ENCODE results near the gene AJUBA. TPM values are rescaled to one million over a fixed set of nuclear protein-coding genes. Genes with fewer than 3 reads are reported as not detected.

AJUBA gene
- total RNA-seq, 1 donor from 2014 or later, result 87.2 TPM

DNA sequence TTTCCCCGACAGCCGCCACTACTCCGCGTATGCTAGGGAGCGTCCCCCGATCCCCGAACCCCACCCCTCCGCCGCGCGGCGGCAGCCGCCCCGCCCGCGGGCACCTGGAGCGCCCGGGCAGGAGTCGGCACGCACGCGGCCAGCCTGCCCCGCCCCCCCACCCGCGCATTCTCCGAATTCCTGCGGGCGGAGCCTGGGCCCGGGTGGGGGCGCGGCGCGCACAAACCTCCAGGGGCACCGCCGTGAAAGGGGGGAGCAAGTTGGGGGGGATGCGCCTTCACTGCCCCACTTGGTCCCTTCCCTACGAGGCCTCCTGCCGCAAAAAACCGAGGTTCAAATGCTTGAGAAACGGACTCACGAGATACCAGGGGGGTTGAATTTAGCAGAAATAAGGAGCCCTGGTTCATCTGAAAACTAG is 1.7 kb downstream of the AJUBA start:
- TF ChIP-seq, protein P1, sequence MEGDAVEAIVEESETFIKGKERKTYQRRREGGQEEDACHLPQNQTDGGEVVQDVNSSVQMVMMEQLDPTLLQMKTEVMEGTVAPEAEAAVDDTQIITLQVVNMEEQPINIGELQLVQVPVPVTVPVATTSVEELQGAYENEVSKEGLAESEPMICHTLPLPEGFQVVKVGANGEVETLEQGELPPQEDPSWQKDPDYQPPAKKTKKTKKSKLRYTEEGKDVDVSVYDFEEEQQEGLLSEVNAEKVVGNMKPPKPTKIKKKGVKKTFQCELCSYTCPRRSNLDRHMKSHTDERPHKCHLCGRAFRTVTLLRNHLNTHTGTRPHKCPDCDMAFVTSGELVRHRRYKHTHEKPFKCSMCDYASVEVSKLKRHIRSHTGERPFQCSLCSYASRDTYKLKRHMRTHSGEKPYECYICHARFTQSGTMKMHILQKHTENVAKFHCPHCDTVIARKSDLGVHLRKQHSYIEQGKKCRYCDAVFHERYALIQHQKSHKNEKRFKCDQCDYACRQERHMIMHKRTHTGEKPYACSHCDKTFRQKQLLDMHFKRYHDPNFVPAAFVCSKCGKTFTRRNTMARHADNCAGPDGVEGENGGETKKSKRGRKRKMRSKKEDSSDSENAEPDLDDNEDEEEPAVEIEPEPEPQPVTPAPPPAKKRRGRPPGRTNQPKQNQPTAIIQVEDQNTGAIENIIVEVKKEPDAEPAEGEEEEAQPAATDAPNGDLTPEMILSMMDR (IDR thresholded peaks at IDR 0.05; ENCODE audit: insufficient read depth, low read length, poor library complexity, severe bottlenecking), result no peak
- Histone ChIP-seq H3K36me3 (ENCODE audit: control insufficient read depth, insufficient read depth, low read length) (no peaks in the 10 kb centered on the region), H3K4me3 (ENCODE audit: low read depth, low read length) (peak overlapping the region; percentile 89), H3K27me3 (ENCODE audit: control insufficient read depth, insufficient read depth, low read length) (no peaks in the 10 kb centered on the region)
- DNase-seq (ENCODE audit: low read depth), result no peak

DNA sequence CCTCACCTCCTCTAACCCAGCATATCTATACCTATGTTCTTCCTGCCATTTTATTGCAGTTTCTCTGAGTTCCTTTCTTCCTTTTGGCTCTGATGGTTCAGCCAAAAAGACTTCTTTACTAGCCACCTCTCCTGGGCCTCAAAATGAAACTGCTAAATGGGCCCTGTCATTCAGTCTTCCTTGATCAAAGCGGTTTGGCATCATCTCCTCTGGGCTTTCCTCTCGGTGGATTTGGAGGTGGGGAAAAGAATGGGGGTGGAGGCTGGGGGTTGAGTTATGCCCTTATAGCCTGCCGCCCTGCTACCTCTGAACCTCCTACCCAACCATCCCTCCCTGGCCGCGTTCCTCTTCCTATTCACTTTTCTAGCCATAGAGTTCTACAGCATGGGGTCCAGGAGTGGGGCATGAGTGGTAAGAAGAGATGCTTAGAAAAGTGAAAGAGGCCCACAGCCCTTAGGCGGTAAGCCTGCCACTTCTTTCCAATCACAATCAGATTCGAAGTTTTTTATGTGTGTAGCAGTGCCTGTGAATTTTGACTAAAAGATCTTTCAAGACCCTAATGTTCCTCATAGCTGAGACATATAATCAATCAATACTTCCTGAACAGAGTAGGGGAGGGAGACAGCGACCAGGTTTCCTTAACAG is 2.5 kb downstream of the AJUBA start:
- H3K36me3 ChIP-seq (ENCODE audit: control insufficient read depth, insufficient read depth, low read length), result no peaks in the 10 kb centered on the region
- no peak for DNase-seq (ENCODE audit: low read depth)
- TF ChIP-seq, protein P1 (IDR thresholded peaks at IDR 0.05; ENCODE audit: insufficient read depth, low read length, poor library complexity, severe bottlenecking), result no peak
- peak overlapping the region; percentile 89 for H3K4me3 ChIP-seq (ENCODE audit: low read depth, low read length)
- H3K27me3 ChIP-seq (ENCODE audit: control insufficient read depth, insufficient read depth, low read length), result no peaks in the 10 kb centered on the region

DNA sequence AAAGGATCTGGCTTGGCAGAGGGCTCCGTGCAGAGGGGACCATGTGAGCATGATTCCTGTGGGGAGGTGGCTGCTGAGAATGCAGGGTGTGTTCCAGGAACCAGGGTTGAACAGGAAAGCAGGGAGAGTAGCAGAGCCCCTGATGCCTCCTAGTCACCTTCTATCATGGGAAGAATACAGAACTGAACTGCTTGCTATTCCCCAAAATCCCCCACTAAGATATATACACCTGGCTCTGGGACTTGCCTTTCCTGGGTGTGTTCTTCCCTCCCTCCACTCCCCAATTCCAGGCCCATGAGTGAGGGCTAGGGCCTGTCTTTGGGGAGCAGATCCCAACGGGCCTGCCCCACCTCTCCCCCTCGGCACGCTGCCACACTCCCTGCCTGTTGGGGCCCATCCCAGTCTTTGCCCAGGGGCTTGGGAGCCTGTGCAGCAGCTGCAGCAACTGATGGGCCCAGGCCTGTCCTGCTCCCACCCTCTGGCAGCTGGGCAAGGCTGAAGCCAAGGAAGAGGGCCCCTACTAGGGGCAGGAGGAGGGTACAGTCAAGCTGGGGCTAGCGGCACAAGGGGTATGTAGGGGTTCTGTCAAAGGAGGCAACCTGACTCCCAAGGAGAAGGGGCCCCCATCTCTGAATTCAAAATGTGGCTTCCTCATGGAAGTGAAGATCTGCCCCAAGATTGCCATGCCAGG is 3.2 kb downstream of the AJUBA start:
- no peaks in the 10 kb centered on the region for H3K36me3 ChIP-seq (ENCODE audit: control insufficient read depth, insufficient read depth, low read length)
- H3K27me3 ChIP-seq (ENCODE audit: control insufficient read depth, insufficient read depth, low read length), result no peaks in the 10 kb centered on the region
- H3K4me3 ChIP-seq (ENCODE audit: low read depth, low read length), result peak overlapping the region; percentile 89
- DNase-seq (ENCODE audit: low read depth), result no peak
- TF ChIP-seq, protein P1 (IDR thresholded peaks at IDR 0.05; ENCODE audit: insufficient read depth, low read length, poor library complexity, severe bottlenecking), result no peak

DNA sequence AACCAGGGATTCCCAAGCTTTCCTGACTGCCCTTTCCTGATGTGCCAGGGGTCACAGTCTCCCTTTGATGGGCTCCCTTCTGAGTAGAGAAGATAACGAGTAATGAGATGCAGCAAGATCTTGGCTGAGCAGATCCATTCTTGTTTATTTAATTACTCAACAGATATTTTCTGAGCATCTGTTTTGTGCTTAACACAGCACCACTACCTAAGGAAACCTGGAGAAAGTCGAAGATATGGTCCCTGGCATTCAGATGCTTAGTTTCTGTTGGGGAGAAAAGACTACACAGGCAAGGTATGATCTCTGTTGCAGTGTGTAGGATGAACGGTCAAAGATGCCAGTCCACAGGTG is 3.9 kb downstream of the AJUBA start:
- Histone ChIP-seq H3K36me3 (ENCODE audit: control insufficient read depth, insufficient read depth, low read length) (peaks cover 2% of the 10 kb centered on the region), H3K27me3 (ENCODE audit: control insufficient read depth, insufficient read depth, low read length) (no peaks in the 10 kb centered on the region), H3K4me3 (ENCODE audit: low read depth, low read length) (no peak overlapping the region)
- TF ChIP-seq, protein P1 (IDR thresholded peaks at IDR 0.05; ENCODE audit: insufficient read depth, low read length, poor library complexity, severe bottlenecking), result no peak
- DNase-seq (ENCODE audit: low read depth), result no peak

DNA sequence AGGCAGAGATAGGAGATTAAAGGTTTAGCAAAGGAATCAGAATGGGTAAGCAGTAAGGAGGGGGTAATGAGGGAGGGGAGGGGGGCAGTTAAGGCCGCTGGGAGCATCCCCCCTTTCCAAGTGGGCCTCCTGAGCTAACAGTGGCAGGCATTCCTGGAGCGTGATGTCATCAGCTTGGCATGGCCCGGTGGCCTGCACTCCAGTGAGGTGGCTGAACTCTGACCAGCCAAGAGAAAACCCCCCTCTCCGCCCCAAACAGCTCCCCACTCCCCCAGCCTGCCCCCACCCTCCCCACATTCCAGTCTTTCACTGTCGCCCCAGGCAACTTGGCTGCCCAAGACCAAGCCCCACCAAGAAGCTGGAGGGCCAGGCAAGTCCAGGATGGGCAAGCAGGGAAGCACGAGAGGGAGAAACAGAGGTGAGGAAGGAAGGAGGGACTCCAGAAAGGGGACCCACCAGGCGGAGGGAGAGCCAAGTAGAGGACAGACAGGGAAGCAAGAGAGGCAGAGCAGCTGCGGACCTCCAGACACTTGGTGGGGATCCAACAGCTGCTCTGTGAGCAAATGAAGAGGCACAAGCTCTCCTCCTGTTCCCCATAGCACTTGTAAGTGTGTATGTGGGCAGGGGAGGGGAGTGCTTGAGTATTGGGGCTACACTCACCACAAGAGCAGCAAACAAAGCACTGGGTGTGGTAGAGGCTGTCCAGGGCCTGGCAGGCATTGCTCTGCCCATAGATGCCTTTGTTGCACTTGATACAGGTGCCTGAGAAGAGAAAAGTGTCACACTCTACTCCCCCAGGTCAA is 4.5 kb downstream of the AJUBA start:
- Histone ChIP-seq H3K36me3 (ENCODE audit: control insufficient read depth, insufficient read depth, low read length) (peaks cover 3% of the 10 kb centered on the region), H3K4me3 (ENCODE audit: low read depth, low read length) (peak overlapping the region; percentile 0), H3K27me3 (ENCODE audit: control insufficient read depth, insufficient read depth, low read length) (no peaks in the 10 kb centered on the region)
- peak; percentile 71 for DNase-seq (ENCODE audit: low read depth)
- TF ChIP-seq, protein P1 (IDR thresholded peaks at IDR 0.05; ENCODE audit: insufficient read depth, low read length, poor library complexity, severe bottlenecking), result no peak
